Right lobe of liver (tissue), 4 donors: Measurements from ENCODE around the gene ADAM17.

Experiments used
- CTCF ChIP-seq, 4 donors: fragments of 200-600 bp in 3 of 4; fragments of 450-650 bp in 1 of 4; IDR thresholded peaks; one replicate each; pipeline versions ENCODE4 v1.5.1 to v1.8.0; 2016 to 2022; ENCODE audit warnings: antibody characterized with exemption in 4 of 4, mild to moderate bottlenecking in 2 of 4
- POLR2A ChIP-seq: fragments of 450-650 bp; IDR thresholded peaks from one replicate; pipeline ENCODE4 v1.6.1; 2017; ENCODE audit warnings: antibody characterized with exemption, mild to moderate bottlenecking
- donor health status: DM: no; HTN: no; CAD: no.
- donor health status: DM: no; HTN: no; CAD: no.
- donor health status: DM: no; HTN: yes; CAD: no.

DNA sequence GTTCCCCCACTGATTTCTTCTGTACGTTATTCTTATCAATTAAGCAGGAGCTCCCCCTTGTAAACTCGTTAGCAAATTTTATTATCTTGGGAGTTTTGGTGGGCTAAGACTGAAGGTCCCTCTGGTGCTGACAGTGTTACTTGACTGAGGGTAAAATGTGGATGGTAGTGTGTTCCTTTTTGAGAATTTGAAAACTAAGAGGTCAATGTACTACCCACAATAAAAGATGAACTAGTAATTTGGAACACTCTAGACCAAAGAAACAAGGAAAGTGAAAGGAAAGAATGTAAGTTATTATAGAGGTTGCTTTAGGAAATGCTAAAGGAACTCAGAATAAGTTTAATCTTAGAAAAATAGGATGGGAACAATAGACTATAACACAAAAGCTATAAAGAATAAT lies 40.1 kb upstream of the ADAM17 start:
- TF ChIP-seq CTCF (IDR thresholded peaks at IDR 0.05), result no peak
- no peak for TF ChIP-seq POLR2A
